Liver (tissue), 3 donors: ENCODE measurements around the gene ZNF493.

ENCODE experiments used
- EGR1 ChIP-seq, 2 donors: IDR thresholded peaks; 2 replicates each; pipeline ENCODE4 v1.6.1; 2016 to 2018; ENCODE audit warnings: antibody characterized with exemption in 2 of 2, low read depth in 2 of 2
- FOXA1 ChIP-seq: IDR thresholded peaks from 2 replicates; pipeline ENCODE4 v1.6.1; 2016; ENCODE audit warnings: antibody characterized with exemption
- GABPA ChIP-seq, 2 donors: IDR thresholded peaks in 1 of 2; conservative IDR thresholded peaks in 1 of 2; 2 replicates each; pipeline ENCODE4 v1.6.1; 2016; ENCODE audit warnings: antibody characterized with exemption in 2 of 2, mild to moderate bottlenecking in 1 of 2, moderate library complexity in 1 of 2
- HNF4A ChIP-seq, 2 donors: conservative IDR thresholded peaks; 2 replicates each; pipeline ENCODE4 v1.6.1; 2016; ENCODE audit warnings: antibody characterized with exemption in 2 of 2, mild to moderate bottlenecking in 2 of 2
- JUND ChIP-seq, 2 donors: IDR thresholded peaks; 2 replicates each; pipeline ENCODE4 v1.6.1; 2016; ENCODE audit warnings: antibody characterized with exemption in 2 of 2
- RAD21 ChIP-seq, 2 donors: IDR thresholded peaks; 2 replicates each; pipeline ENCODE4 v1.6.1; 2016; ENCODE audit warnings: antibody characterized with exemption in 2 of 2, mild to moderate bottlenecking in 2 of 2
- SP1 ChIP-seq: IDR thresholded peaks from 2 replicates; pipeline ENCODE4 v1.6.1; 2018; ENCODE audit warnings: antibody characterized with exemption, mild to moderate bottlenecking
- TAF1 ChIP-seq: conservative IDR thresholded peaks from 2 replicates; pipeline ENCODE4 v1.6.1; 2016; ENCODE audit warnings: antibody characterized with exemption, mild to moderate bottlenecking
- YY1 ChIP-seq: IDR thresholded peaks from 2 replicates; pipeline ENCODE4 v1.6.1; 2016; ENCODE audit warnings: antibody characterized with exemption, mild to moderate bottlenecking
- TF ChIP-seq, protein P1 (sequence below): fragments of 150-350 bp; IDR thresholded peaks from 2 replicates; pipeline ENCODE4 v1.5.1; 2017; ENCODE audit warnings: improper control_type of control experiment, low read depth, low read length; ENCODE audit not compliant: missing input control
- TF ChIP-seq, protein P2 (sequence below): IDR thresholded peaks from 2 replicates; pipeline ENCODE4 v1.6.1; 2016; ENCODE audit warnings: antibody characterized with exemption, mild to moderate bottlenecking
- TF ChIP-seq, protein P3 (sequence below): IDR thresholded peaks from 2 replicates; pipeline ENCODE4 v1.6.1; 2016; ENCODE audit warnings: antibody characterized with exemption
- TF ChIP-seq, protein P4 (sequence below): IDR thresholded peaks from 2 replicates; pipeline ENCODE4 v1.6.1; 2016; ENCODE audit warnings: antibody characterized with exemption
- TF ChIP-seq, protein P5 (sequence below): IDR thresholded peaks from 2 replicates; pipeline ENCODE4 v1.6.1; 2016; ENCODE audit warnings: antibody characterized with exemption
- donor health status: healthy.
- donor health status: healthy.

DNA sequence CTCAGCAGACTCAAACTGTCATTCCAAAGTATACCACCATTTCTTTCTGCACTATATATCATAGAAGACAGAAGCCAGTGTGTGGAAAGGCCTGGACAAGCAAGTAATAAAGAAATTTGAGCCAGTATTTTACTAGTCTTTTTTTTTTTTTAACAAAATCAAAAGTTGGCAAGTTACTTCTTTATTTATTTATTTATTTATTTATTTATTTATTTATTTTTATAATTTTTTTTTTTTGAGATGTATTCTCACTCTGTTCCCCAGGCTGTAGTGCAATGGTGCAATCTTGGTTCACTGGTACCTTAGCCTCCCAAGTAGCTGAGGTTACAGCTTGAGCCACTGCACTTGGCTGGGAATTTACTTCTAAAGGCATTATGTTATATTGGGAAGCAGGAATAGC is 25.3 kb downstream of the ZNF493 start:
- TF ChIP-seq, protein P1, sequence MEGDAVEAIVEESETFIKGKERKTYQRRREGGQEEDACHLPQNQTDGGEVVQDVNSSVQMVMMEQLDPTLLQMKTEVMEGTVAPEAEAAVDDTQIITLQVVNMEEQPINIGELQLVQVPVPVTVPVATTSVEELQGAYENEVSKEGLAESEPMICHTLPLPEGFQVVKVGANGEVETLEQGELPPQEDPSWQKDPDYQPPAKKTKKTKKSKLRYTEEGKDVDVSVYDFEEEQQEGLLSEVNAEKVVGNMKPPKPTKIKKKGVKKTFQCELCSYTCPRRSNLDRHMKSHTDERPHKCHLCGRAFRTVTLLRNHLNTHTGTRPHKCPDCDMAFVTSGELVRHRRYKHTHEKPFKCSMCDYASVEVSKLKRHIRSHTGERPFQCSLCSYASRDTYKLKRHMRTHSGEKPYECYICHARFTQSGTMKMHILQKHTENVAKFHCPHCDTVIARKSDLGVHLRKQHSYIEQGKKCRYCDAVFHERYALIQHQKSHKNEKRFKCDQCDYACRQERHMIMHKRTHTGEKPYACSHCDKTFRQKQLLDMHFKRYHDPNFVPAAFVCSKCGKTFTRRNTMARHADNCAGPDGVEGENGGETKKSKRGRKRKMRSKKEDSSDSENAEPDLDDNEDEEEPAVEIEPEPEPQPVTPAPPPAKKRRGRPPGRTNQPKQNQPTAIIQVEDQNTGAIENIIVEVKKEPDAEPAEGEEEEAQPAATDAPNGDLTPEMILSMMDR = no peak
- TF ChIP-seq GABPA (IDR thresholded peaks at IDR 0.05 in 1 of 2, conservative IDR thresholded peaks at IDR 0.05 in 1 of 2) (no peak), JUND (IDR thresholded peaks at IDR 0.05) (no peak), SP1 (no peak), TAF1 (no peak), YY1 (no peak), FOXA1 (no peak), RAD21 (IDR thresholded peaks at IDR 0.05) (no peak), EGR1 (IDR thresholded peaks at IDR 0.05; ENCODE audit: low read depth in 2 of 2) (no peak), HNF4A (conservative IDR thresholded peaks at IDR 0.05) (no peak)
- TF ChIP-seq, protein P2, sequence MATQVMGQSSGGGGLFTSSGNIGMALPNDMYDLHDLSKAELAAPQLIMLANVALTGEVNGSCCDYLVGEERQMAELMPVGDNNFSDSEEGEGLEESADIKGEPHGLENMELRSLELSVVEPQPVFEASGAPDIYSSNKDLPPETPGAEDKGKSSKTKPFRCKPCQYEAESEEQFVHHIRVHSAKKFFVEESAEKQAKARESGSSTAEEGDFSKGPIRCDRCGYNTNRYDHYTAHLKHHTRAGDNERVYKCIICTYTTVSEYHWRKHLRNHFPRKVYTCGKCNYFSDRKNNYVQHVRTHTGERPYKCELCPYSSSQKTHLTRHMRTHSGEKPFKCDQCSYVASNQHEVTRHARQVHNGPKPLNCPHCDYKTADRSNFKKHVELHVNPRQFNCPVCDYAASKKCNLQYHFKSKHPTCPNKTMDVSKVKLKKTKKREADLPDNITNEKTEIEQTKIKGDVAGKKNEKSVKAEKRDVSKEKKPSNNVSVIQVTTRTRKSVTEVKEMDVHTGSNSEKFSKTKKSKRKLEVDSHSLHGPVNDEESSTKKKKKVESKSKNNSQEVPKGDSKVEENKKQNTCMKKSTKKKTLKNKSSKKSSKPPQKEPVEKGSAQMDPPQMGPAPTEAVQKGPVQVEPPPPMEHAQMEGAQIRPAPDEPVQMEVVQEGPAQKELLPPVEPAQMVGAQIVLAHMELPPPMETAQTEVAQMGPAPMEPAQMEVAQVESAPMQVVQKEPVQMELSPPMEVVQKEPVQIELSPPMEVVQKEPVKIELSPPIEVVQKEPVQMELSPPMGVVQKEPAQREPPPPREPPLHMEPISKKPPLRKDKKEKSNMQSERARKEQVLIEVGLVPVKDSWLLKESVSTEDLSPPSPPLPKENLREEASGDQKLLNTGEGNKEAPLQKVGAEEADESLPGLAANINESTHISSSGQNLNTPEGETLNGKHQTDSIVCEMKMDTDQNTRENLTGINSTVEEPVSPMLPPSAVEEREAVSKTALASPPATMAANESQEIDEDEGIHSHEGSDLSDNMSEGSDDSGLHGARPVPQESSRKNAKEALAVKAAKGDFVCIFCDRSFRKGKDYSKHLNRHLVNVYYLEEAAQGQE = no peak
- TF ChIP-seq, protein P3, sequence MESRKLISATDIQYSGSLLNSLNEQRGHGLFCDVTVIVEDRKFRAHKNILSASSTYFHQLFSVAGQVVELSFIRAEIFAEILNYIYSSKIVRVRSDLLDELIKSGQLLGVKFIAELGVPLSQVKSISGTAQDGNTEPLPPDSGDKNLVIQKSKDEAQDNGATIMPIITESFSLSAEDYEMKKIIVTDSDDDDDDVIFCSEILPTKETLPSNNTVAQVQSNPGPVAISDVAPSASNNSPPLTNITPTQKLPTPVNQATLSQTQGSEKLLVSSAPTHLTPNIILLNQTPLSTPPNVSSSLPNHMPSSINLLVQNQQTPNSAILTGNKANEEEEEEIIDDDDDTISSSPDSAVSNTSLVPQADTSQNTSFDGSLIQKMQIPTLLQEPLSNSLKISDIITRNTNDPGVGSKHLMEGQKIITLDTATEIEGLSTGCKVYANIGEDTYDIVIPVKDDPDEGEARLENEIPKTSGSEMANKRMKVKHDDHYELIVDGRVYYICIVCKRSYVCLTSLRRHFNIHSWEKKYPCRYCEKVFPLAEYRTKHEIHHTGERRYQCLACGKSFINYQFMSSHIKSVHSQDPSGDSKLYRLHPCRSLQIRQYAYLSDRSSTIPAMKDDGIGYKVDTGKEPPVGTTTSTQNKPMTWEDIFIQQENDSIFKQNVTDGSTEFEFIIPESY = no peak
- TF ChIP-seq, protein P4, sequence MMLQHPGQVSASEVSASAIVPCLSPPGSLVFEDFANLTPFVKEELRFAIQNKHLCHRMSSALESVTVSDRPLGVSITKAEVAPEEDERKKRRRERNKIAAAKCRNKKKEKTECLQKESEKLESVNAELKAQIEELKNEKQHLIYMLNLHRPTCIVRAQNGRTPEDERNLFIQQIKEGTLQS = no peak
- TF ChIP-seq, protein P5, sequence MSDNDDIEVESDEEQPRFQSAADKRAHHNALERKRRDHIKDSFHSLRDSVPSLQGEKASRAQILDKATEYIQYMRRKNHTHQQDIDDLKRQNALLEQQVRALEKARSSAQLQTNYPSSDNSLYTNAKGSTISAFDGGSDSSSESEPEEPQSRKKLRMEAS = no peak
